Psoas muscle (tissue), 8 donors: ENCODE data around the gene VAMP1. TPM values are rescaled to one million over a fixed set of nuclear protein-coding genes. Genes with fewer than 3 reads are reported as not detected.
"Not testable (repeated sequence)": the region's sequence is repeated elsewhere in the genome, so short reads cannot be mapped to it uniquely, and the experiment has no call there.

ENCODE experiments used
- ATAC-seq, 4 donors: fragments of 200-7000 bp; cut with Tn5 transposase; one replicate each; pipeline ENCODE4 v1.9.1; 2020; ENCODE audit warnings: moderate library complexity in 3 of 4, mild to moderate bottlenecking in 2 of 4
- DNase-seq, 2 donors: peaks; one replicate each; pipeline ENCODE4 v3.0.0-alpha.2; 2020
- H3K27ac ChIP-seq: fragments of 200-600 bp; one replicate; pipeline ENCODE4 v1.8.0; 2022
- H3K27me3 ChIP-seq, 3 donors: fragments of 200-600 bp in 1 of 3; one replicate each; pipeline versions ENCODE4 v1.6.1 to v1.8.0; 2013 to 2022; ENCODE audit warnings: low read length in 2 of 3, mild to moderate bottlenecking in 2 of 3, moderate library complexity in 1 of 3; ENCODE audit not compliant: insufficient read depth in 3 of 3
- H3K36me3 ChIP-seq, 2 donors: fragments of 200-600 bp in 1 of 2; one replicate each; pipeline versions ENCODE4 v1.6.1 to v1.8.0; 2013 to 2022; ENCODE audit warnings: low read depth in 1 of 2, mild to moderate bottlenecking in 1 of 2, moderate library complexity in 1 of 2; ENCODE audit not compliant: insufficient read depth in 1 of 2
- H3K4me1 ChIP-seq: fragments of 200-600 bp; one replicate; pipeline ENCODE4 v1.8.0; 2022
- H3K4me3 ChIP-seq: fragments of 200-600 bp; one replicate; pipeline ENCODE4 v1.8.0; 2022; ENCODE audit warnings: mild to moderate bottlenecking
- H3K9me3 ChIP-seq: fragments of 200-600 bp; one replicate; pipeline ENCODE4 v1.8.0; 2022
- CTCF ChIP-seq: fragments of 200-600 bp; IDR thresholded peaks from one replicate; pipeline ENCODE4 v1.8.0; 2022; ENCODE audit warnings: antibody characterized with exemption
- WGBS, 3 donors: extraction: QIAGEN DNeasy Blood & Tissue Kit; methylation state at CpG; one replicate each; pipeline versions ENCODE4 v1.1.6 to v1.1.7; 2013; 5-methylcytosine and 5-hydroxymethylcytosine counted together
- intact Hi-C, 2 donors: fragments of 100-400 bp; cut with DNase I; formaldehyde crosslinking; loops; one replicate each; pipeline versions ENCODE4 v1.11.0 to v1.14.2; 2022
- polyA plus RNA-seq, 3 donors: library from polyadenylated mRNA; stranded (reverse); fragments of 200-250 nt; gene quantifications; one replicate each; pipeline ENCODE4 v1.2.3, GENCODE V29; 2013
- total RNA-seq, 4 donors: library from RNA; stranded (reverse); fragmentation: NEBNext Ultra II Directional in 2 of 4; extraction: Animal tissue kit (Norgen Biotek cat#: 25700) in 2 of 4; gene quantifications; one replicate each; pipeline versions ENCODE4 v1.2.1 to v1.2.4, GENCODE V29; 2021 to 2023
- donor health status: healthy with polysubstance abuse.
- donor health status: DM: no; HTN: no; CAD: no; lungs with moderate emphysema.
- donor health status: Bipolar disorder and iron deficiency.
- donor health status: healthy.
- donor health status: DM: yes; HTN: yes; CAD: no.
- donor health status: DM: no; HTN: no; CAD: no.
- donor health status: DM: no; HTN: no; CAD: no.
- donor health status: DM: yes; HTN: yes; CAD: no.

Gene VAMP1
- total and polyA plus RNA-seq, 7 donors: 1.5 to 16.9 (median 2.1) TPM

GRCh38 chr12:6469609-6470374 lies 685 bp downstream of the VAMP1 start:
- Histone ChIP-seq H3K27ac (peak overlapping the region; percentile 95), H3K4me1 (peaks cover 22% of the 10 kb centered on the region), H3K4me3 (peak overlapping the region; percentile 91), H3K27me3 (no peaks in the 10 kb centered on the region), H3K36me3 (peaks cover 0 to 17% of the 10 kb centered on the region in 2 donors), H3K9me3 (no peaks in the 10 kb centered on the region)
- 16 to 26% (median 19%) methylated on average over 16 of the region's 16 CpGs for WGBS, 3 donors
- intact Hi-C loops: loop anchor here (1.0 to 10.0 kb wide), 4 partner anchors 24 to 405 kb away; partner anchors contain the start of genes CD9 (in 1 of the 2) and MRPL51 (in 1 of the 2)
- TF ChIP-seq CTCF: no peak
- no peak for DNase-seq
- no peak for ATAC-seq

- DNase-seq: no peak
- 42 to 66% (median 43%) methylated on average over 6 of the region's 6 CpGs for WGBS, 3 donors
- peak overlapping the region; percentile 91 for H3K4me3 ChIP-seq
- H3K4me1 ChIP-seq: peaks cover 22% of the 10 kb centered on the region
- H3K27ac ChIP-seq: peak overlapping the region; percentile 95
- ATAC-seq: no peak
- no peaks in the 10 kb centered on the region for H3K9me3 ChIP-seq
- TF ChIP-seq CTCF: no peak
- peaks cover 0 to 24% of the 10 kb centered on the region in 2 donors for H3K36me3 ChIP-seq
- intact Hi-C loops: loop anchor here (5.0 to 10.0 kb wide), 3 partner anchors 142 to 404 kb away; partner anchors contain the start of gene CD9 (in 1 of the 2)
- no peaks in the 10 kb centered on the region for H3K27me3 ChIP-seq
Observed at GRCh38 chr12:6469092-6469491, 1.4 kb downstream of the VAMP1 start.

- Histone ChIP-seq H3K36me3 (peaks cover 2 to 33% of the 10 kb centered on the region in 2 donors), H3K27me3 (no peaks in the 10 kb centered on the region), H3K27ac (peak overlapping the region; percentile 95), H3K9me3 (no peaks in the 10 kb centered on the region), H3K4me3 (no peak overlapping the region), H3K4me1 (peaks cover 22% of the 10 kb centered on the region)
- no peak for DNase-seq
- TF ChIP-seq CTCF: no peak
- no peak for ATAC-seq
- intact Hi-C loops: loop anchor here (1.0 to 10.0 kb wide), 4 partner anchors 15 to 403 kb away; partner anchors contain the start of gene CD9 (in 1 of the 2)
Observed at GRCh38 chr12:6468283-6468575, 2.2 kb downstream of the VAMP1 start.

- not testable (repeated sequence) for H3K9me3 ChIP-seq, ATAC-seq, H3K27me3 ChIP-seq, H3K4me3 ChIP-seq, DNase-seq
- H3K36me3 ChIP-seq: peaks cover 7 to 38% of the 10 kb centered on the region in 2 donors
- peaks cover 22% of the 10 kb centered on the region for H3K4me1 ChIP-seq
- intact Hi-C loops: loop anchor here (1.0 to 10.0 kb wide), 4 partner anchors 14 to 403 kb away; partner anchors contain the start of gene CD9 (in 1 of the 2)
- WGBS, 3 donors: 85 to 99% (median 87%) methylated on average over 9 of the region's 9 CpGs
- H3K27ac ChIP-seq: peak overlapping the region; percentile 95
Observed at GRCh38 chr12:6467571-6468282, 2.8 kb downstream of the VAMP1 start.

GRCh38 chr12:6466751-6467150 lies 3.7 kb downstream of the VAMP1 start:
- not testable (repeated sequence) for H3K27ac ChIP-seq, H3K27me3 ChIP-seq, H3K4me3 ChIP-seq, ATAC-seq, DNase-seq, H3K9me3 ChIP-seq
- WGBS, 3 donors: 79 to 88% (median 88%) methylated on average over 4 of the region's 4 CpGs
- peaks cover 22% of the 10 kb centered on the region for H3K4me1 ChIP-seq
- intact Hi-C loops: loop anchor here (5.0 to 10.0 kb wide), 3 partner anchors 139 to 402 kb away; partner anchors contain the start of gene CD9 (in 1 of the 2)
- H3K36me3 ChIP-seq: peaks cover 9 to 48% of the 10 kb centered on the region in 2 donors
